ENCODE results near the gene RBM43.
"Not testable (repeated sequence)": the region's sequence is repeated elsewhere in the genome, so short reads cannot be mapped to it uniquely, and the experiment has no call there.

RBM43 gene

GRCh38 chr2:151261231-151261976 is at the start of gene RBM43:
RBM43 (minus strand) TSS chr2:151261863; CDS start chr2:151261727, 136 bp downstream.
- TF ChIP-seq, protein P1, sequence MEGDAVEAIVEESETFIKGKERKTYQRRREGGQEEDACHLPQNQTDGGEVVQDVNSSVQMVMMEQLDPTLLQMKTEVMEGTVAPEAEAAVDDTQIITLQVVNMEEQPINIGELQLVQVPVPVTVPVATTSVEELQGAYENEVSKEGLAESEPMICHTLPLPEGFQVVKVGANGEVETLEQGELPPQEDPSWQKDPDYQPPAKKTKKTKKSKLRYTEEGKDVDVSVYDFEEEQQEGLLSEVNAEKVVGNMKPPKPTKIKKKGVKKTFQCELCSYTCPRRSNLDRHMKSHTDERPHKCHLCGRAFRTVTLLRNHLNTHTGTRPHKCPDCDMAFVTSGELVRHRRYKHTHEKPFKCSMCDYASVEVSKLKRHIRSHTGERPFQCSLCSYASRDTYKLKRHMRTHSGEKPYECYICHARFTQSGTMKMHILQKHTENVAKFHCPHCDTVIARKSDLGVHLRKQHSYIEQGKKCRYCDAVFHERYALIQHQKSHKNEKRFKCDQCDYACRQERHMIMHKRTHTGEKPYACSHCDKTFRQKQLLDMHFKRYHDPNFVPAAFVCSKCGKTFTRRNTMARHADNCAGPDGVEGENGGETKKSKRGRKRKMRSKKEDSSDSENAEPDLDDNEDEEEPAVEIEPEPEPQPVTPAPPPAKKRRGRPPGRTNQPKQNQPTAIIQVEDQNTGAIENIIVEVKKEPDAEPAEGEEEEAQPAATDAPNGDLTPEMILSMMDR (IDR thresholded peaks at IDR 0.05; ENCODE audit: unreplicated experiment in 3 of 3), result no peak
- peaks cover 8% of the 10 kb centered on the region for H3K27me3 Mint-ChIP-seq (ENCODE audit: low read depth)
- no peaks in the 10 kb centered on the region for H3K9me3 Mint-ChIP-seq

DNA sequence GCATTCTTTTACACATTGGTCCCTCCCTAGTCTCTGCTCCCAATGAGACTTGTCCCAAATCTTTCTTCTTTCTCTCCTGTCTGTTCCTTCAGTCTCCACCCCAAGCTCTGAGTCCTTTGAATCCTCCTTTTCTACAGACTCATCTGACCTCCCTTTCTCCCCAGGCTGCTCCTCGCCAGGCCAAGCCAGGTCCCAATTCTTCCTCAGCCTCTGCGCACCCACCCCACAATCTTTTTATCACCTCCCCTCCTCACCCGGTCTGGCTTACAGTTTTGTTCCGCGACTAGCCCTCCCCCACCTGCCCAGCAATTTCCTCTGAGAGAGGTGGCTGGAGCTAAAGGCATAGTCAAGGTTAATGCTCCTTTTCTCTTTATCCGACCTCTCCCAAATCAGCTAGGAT is 48.6 kb upstream of the RBM43 start:
- not testable (repeated sequence) for H3K27ac Mint-ChIP-seq; H3K27me3 Mint-ChIP-seq (ENCODE audit: low read depth); H3K36me3 Mint-ChIP-seq (ENCODE audit: low read depth); H3K4me1 Mint-ChIP-seq; H3K4me3 Mint-ChIP-seq; H3K9me3 Mint-ChIP-seq

More at GRCh38 chr2:151261231-151261976, at the start of gene RBM43:
- peaks cover 4% of the 10 kb centered on the region for H3K36me3 Mint-ChIP-seq (ENCODE audit: low read depth)
- peak within 1 kb of the TSS; percentile 93 to 97 (median 97) for H3K27ac Mint-ChIP-seq
- H3K4me3 Mint-ChIP-seq, result peak within 1 kb of the TSS; percentile 89 to 96 (median 89)
- H3K4me1 Mint-ChIP-seq, result peaks cover 23% of the 10 kb centered on the region

DNA sequence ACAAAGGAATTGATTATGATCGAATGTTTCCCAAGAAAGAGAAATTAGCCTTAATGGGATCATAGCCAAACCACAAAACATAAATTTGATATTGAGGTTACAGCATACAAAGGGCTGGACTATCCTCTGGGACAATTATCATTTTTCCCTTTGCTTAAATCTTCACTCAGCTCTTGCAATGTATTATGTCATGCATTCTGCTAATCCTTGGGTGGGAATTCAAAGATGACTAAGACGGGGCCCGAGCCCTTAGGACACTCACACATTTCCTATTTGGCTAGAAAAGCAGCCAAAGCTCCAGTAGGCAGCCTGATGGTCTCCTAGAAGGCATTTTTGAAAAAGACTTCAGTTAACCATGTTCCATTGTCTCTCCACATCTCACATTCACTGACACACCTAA is 45.0 kb upstream of the RBM43 start:
- H3K4me1 Mint-ChIP-seq, result peaks cover 5% of the 10 kb centered on the region
- no peaks in the 10 kb centered on the region for H3K36me3 Mint-ChIP-seq (ENCODE audit: low read depth)
- H3K9me3 Mint-ChIP-seq, result peaks cover 3% of the 10 kb centered on the region
- no peaks in the 10 kb centered on the region for H3K27me3 Mint-ChIP-seq (ENCODE audit: low read depth)
- TF ChIP-seq, protein P1 (IDR thresholded peaks at IDR 0.05; ENCODE audit: unreplicated experiment in 3 of 3), result no peak
- H3K27ac Mint-ChIP-seq, result no peak overlapping the region
- no peak overlapping the region for H3K4me3 Mint-ChIP-seq

DNA sequence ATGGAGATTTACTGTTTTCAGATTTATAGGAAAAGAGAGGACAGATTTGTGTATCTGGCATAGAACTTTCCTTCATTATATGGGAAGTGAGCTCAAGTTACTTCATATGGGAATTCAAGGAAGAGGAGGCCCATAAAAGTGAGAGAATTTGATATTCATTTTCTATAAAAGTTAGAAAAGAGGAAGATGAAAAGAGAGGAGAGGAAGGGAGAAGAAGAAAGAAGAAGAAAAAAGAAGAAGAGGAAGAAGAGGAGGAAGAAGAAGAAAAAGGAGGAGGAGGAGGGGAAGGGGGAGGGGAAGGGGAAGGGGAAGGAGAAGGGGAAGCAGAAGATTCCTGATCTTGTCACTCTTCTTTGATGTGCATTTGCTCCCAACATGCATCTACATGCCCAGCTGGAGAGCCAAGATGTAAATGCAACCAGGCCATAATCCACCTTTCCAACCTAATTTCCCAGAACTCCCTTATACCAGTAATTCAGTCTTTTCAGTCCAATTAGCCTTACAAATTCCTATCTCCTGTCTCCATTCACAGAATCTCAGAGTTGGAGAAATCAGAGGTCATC is 43.5 kb upstream of the RBM43 start:
- Mint-ChIP-seq H3K9me3 (peaks cover 3% of the 10 kb centered on the region), H3K4me1 (peaks cover 6% of the 10 kb centered on the region), H3K36me3 (ENCODE audit: low read depth) (no peaks in the 10 kb centered on the region), H3K4me3 (no peak overlapping the region), H3K27me3 (ENCODE audit: low read depth) (no peaks in the 10 kb centered on the region), H3K27ac (no peak overlapping the region)
- TF ChIP-seq, protein P1 (IDR thresholded peaks at IDR 0.05; ENCODE audit: unreplicated experiment in 3 of 3), result no peak

GRCh38 chr2:151302879-151303278 is 41.2 kb upstream of the RBM43 start:
- H3K27me3 Mint-ChIP-seq (ENCODE audit: low read depth), result no peaks in the 10 kb centered on the region
- no peaks in the 10 kb centered on the region for H3K9me3 Mint-ChIP-seq
- peaks cover 11% of the 10 kb centered on the region for H3K4me1 Mint-ChIP-seq
- no peak overlapping the region for H3K4me3 Mint-ChIP-seq
- TF ChIP-seq, protein P1 (IDR thresholded peaks at IDR 0.05; ENCODE audit: unreplicated experiment in 3 of 3), result no peak
- no peak overlapping the region for H3K27ac Mint-ChIP-seq
- no peaks in the 10 kb centered on the region for H3K36me3 Mint-ChIP-seq (ENCODE audit: low read depth)

DNA sequence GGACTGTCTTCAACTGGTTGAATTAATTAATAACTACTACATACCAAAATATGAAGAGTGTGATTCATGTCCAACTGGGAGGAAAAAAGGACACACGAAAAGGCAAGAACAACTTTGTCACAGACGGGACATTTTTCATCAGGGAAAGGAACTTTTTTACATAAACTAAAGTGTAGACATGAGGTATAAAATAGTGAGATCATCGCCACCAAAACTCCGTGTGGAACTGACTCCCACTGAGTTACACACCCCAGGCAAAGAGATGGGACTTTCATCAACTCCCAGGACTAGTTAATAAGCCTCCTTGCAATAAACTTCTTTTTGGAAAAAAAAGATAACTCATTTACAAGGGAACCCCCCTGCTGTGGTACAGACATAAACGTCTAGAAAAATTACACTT is 40.7 kb upstream of the RBM43 start:
- H3K4me1 Mint-ChIP-seq, result peaks cover 11% of the 10 kb centered on the region
- no peaks in the 10 kb centered on the region for H3K9me3 Mint-ChIP-seq
- peak overlapping the region in 1 of 3 experiments; percentile 29 for H3K27ac Mint-ChIP-seq
- TF ChIP-seq, protein P1 (IDR thresholded peaks at IDR 0.05; ENCODE audit: unreplicated experiment in 3 of 3), result no peak
- H3K36me3 Mint-ChIP-seq (ENCODE audit: low read depth), result no peaks in the 10 kb centered on the region
- no peak overlapping the region for H3K4me3 Mint-ChIP-seq
- H3K27me3 Mint-ChIP-seq (ENCODE audit: low read depth), result no peaks in the 10 kb centered on the region

All from nephron (organoid).